ENCODE measurements around the gene MORC2.

DNA sequence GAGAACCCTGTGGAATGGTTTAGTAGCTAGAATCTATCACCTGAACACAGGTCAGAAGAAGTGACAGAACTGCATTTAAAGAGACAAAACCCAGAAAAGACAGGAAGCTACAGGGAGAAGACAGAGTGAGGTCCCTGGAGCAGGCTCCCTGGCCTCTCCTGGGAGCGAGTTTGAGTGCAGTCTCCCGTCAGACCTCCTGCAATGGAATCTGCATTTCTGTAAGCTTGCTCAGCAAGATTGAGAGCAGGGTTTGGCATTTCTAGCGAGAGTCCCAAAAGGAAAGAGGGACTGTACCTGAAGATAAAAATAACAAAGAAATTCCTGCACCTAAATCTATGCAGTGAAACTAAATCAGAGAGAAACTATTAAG is 74.2 kb downstream of the MORC2 start:
- TF ChIP-seq EZH2 (IDR thresholded peaks at IDR 0.05; ENCODE audit: borderline replicate concordance, low read length) = no peak
- TF ChIP-seq, protein P1, sequence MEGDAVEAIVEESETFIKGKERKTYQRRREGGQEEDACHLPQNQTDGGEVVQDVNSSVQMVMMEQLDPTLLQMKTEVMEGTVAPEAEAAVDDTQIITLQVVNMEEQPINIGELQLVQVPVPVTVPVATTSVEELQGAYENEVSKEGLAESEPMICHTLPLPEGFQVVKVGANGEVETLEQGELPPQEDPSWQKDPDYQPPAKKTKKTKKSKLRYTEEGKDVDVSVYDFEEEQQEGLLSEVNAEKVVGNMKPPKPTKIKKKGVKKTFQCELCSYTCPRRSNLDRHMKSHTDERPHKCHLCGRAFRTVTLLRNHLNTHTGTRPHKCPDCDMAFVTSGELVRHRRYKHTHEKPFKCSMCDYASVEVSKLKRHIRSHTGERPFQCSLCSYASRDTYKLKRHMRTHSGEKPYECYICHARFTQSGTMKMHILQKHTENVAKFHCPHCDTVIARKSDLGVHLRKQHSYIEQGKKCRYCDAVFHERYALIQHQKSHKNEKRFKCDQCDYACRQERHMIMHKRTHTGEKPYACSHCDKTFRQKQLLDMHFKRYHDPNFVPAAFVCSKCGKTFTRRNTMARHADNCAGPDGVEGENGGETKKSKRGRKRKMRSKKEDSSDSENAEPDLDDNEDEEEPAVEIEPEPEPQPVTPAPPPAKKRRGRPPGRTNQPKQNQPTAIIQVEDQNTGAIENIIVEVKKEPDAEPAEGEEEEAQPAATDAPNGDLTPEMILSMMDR (conservative IDR thresholded peaks at IDR 0.05 in 1 of 2, IDR thresholded peaks at IDR 0.05 in 1 of 2; ENCODE audit: extremely low read depth in 1 of 2, insufficient read depth in 1 of 2, low read depth in 1 of 2, low read length in 2 of 2) = no peak
